T47D (cell line): ENCODE results near the gene TK2.
A peak's percentile ranks its signal among the peaks of the same experiment; 100 is the strongest.
"Not testable (repeated sequence)": the region's sequence is repeated elsewhere in the genome, so short reads cannot be mapped to it uniquely, and the experiment has no call there.

ENCODE experiments used
- DNase-seq, 2 experiments: peaks; one replicate each; pipeline versions ENCODE4 v3.0.0 to v3.0.0-alpha.2; 2011 to 2012; ENCODE audit warnings: low read depth in 1 of 2, low spot score in 1 of 2
- JUND ChIP-seq: IDR thresholded peaks from 2 replicates; pipeline ENCODE4 v1.6.1; 2012; ENCODE audit warnings: low read depth
- in situ Hi-C: cut with HindIII; loops from 2 replicates; pipeline ENCODE4 v1.10.0; 2016; ENCODE audit warnings: low sequenced_read_pairs, low pct_unique_long_range_greater_than_20kb

The TK2 gene

DNA sequence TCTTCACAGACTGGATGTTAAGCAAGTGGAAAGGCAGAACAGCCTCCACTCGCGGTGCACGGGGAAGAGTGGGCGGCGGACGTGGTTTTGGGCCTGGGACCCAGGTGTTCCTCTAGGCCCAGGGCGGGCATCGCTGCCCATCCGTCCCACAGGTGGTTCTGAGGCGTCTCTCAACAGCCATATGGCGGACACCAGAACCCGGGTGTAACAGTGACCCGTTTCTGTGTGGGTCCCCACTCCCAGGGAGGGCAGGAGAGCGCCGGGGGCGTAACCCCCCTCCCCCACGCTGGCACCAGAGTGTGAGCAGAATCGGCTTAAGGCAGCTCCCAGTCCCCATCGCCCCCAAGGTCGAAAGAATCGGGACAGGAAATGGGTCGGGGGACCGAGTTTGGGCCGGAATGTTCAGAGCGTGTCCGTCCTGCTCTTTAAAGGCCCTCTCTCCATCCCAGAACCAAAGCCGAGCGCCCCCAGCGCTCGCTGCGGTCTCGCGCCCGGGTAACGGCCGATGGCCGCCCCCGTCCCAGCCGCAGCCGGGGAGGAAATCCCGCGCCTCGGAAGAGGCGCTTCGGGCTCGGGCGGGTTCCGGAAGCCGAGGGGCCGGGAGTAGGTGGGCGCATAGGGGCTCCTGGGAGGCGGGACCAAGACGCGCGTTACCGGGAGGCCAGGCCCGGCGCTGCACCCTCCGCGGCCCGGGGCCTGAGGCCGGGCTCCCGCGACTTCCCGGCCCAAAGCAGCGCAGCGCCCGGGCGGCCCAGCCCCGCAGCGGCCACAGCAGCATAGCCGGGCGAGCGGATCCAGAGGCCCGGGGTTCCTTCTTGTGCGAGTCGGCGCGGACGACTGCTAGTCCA lies at the start of gene TK2:
TSS of gene TK2 (minus strand) at position 839 of the 848 bp plus-strand sequence. CDS start at position 778, 61 bp downstream.
- DNase-seq, result peak; percentile 43 to 57
- TF ChIP-seq JUND, result no peak
- in situ Hi-C loops, result no loop called here

- in situ Hi-C loops, result no loop called here
- DNase-seq, result no peak
- no peak for TF ChIP-seq JUND
These were observed 48.2 kb upstream of the TK2 start for GRCh38 chr16:66598111-66598510.

- no peak for TF ChIP-seq JUND
- DNase-seq, result no peak
- in situ Hi-C loops, result no loop called here
These were observed 47.3 kb upstream of the TK2 start for GRCh38 chr16:66596986-66597848.

GRCh38 chr16:66596559-66596958 lies 46.6 kb upstream of the TK2 start:
- DNase-seq, in situ Hi-C loops: not testable (repeated sequence)

DNA sequence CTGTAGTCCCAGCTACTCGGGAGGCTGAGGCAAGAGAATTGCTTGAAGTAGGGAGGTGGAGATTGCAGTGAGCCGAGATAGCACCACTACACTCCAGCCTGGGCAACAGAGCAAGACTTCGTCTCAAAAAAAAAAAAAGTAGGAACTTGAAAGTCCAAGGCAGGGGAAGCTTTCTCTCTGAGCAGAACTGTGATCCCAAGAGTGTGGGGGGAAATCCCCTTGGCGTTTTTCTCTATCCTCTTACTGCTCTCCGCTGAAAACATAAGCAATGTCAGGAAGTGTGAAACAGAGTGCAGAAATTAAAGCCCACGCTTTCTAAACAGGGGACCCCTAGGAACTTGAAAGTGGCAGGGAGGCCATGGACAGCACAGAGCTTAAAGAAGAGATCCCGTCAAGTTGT lies 44.8 kb upstream of the TK2 start:
- in situ Hi-C loops, result no loop called here
- no peak for DNase-seq
- TF ChIP-seq JUND, result no peak

GRCh38 chr16:66592814-66593213 lies 42.9 kb upstream of the TK2 start:
- in situ Hi-C loops, result no loop called here
- no peak for TF ChIP-seq JUND
- no peak for DNase-seq

- in situ Hi-C loops, result no loop called here
- no peak for TF ChIP-seq JUND
- no peak for DNase-seq
These were observed 42.3 kb upstream of the TK2 start for GRCh38 chr16:66592241-66592640.

- in situ Hi-C loops, result no loop called here
- DNase-seq, result no peak
- TF ChIP-seq JUND, result no peak
These were observed 41.1 kb upstream of the TK2 start for GRCh38 chr16:66591018-66591417.

GRCh38 chr16:66590322-66590721 lies 40.4 kb upstream of the TK2 start:
- DNase-seq, result no peak
- in situ Hi-C loops, result no loop called here
- no peak for TF ChIP-seq JUND

DNA sequence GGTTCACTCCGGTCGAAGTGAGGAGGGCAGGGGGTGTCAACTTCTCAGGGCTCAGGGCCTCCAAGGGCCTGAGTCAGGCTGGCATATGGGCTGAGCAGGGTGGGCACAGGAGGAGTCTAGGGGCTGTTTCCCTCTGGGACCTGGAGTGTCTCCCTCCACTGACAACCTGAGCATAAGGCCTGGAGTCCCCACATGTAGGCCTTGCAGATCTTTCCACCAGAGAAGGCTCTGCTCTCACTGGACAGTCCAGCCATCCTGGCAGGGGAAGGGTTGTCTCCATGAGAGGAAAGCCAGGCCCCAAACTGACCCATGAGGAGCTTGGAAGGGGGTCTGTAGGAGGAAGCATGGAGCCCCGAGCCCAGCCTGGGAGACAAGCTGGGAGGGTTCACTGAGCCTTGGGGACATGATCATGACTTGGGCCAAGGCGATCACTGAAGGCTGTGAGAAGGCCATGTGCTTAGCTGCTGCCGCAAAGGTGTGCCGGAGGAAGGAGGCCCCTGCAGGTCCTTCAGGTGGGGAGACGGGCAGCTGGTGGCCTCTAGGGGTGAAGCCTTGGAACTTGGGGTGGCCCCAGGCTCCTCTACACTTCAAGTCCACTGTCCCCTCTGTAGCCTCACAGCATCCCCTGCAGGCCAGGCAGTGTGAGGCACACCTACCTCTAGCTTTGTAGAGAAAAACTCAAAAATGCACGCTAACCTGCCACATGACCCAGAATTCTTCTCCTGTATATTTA lies 39.2 kb upstream of the TK2 start:
- in situ Hi-C loops, result no loop called here
- DNase-seq, result peak in 1 of 2 experiments; percentile 30
- TF ChIP-seq JUND, result no peak

GRCh38 chr16:66587881-66588600 lies 38.1 kb upstream of the TK2 start:
- DNase-seq, result no peak
- in situ Hi-C loops, result no loop called here
- TF ChIP-seq JUND, result no peak
